Activated T-helper 17 cell treated with anti-CD3 and anti-CD28 coated beads, Interleukin-2, amount 50 U/mL, for 72 hours (primary cell): ENCODE results near the gene SH3TC1. TPM values are rescaled to one million over a fixed set of nuclear protein-coding genes. Genes with fewer than 3 reads are reported as not detected.

Source experiments
- ATAC-seq: fragments of 150-1000 bp; cut with Tn5 transposase; replicated peaks from 2 replicates; pipeline ENCODE4 v1.10.0; 2021; ENCODE audit warnings: mild to moderate bottlenecking, moderate library complexity
- H3K27ac Mint-ChIP-seq: one replicate; pipeline ENCODE4 v1.8.0; 2022; ENCODE audit warnings: mixed read lengths
- H3K27me3 Mint-ChIP-seq: one replicate; pipeline ENCODE4 v1.8.0; 2022; ENCODE audit warnings: mixed read lengths
- H3K36me3 Mint-ChIP-seq: one replicate; pipeline ENCODE4 v1.8.0; 2022; ENCODE audit warnings: low read depth, mild to moderate bottlenecking, mixed read lengths
- H3K4me1 Mint-ChIP-seq: one replicate; pipeline ENCODE4 v1.8.0; 2022; ENCODE audit warnings: mixed read lengths
- H3K4me3 Mint-ChIP-seq: one replicate; pipeline ENCODE4 v1.8.0; 2022; ENCODE audit warnings: mild to moderate bottlenecking, mixed read lengths
- H3K9me3 Mint-ChIP-seq: one replicate; pipeline ENCODE4 v1.8.0; 2022; ENCODE audit warnings: mixed read lengths
- total RNA-seq, 2 donors: library from RNA; stranded (reverse); gene quantifications; one replicate each; pipeline ENCODE4 v1.2.3, GENCODE V29; 2022

SH3TC1 gene
- total RNA-seq, 2 donors from 2014 or later: 23.1 to 37.4 TPM

- no peaks in the 10 kb centered on the region for H3K36me3 Mint-ChIP-seq
- no peaks in the 10 kb centered on the region for H3K9me3 Mint-ChIP-seq
- peak within 1 kb of the TSS; percentile 93 for H3K4me3 Mint-ChIP-seq
- no peaks in the 10 kb centered on the region for H3K27me3 Mint-ChIP-seq
- ATAC-seq: peak; percentile 98
- H3K4me1 Mint-ChIP-seq: peaks cover 9% of the 10 kb centered on the region
- H3K27ac Mint-ChIP-seq: peak within 1 kb of the TSS; percentile 91
Measured at GRCh38 chr4:8158710-8159536, 40.2 kb upstream of the SH3TC1 start, which contains the start of gene ABLIM2. ABLIM2 (minus strand) TSS chr4:8158813; CDS start chr4:8158689, 124 bp downstream.

- Mint-ChIP-seq H3K4me3 (peak overlapping the region; percentile 93), H3K27me3 (no peaks in the 10 kb centered on the region), H3K4me1 (peaks cover 9% of the 10 kb centered on the region), H3K9me3 (no peaks in the 10 kb centered on the region), H3K27ac (no peak overlapping the region), H3K36me3 (no peaks in the 10 kb centered on the region)
- no peak for ATAC-seq
Measured at GRCh38 chr4:8159537-8160232, 39.4 kb upstream of the SH3TC1 start.

GRCh38 chr4:8160233-8160560, 38.9 kb upstream of the SH3TC1 start:
- Mint-ChIP-seq H3K27ac (no peak overlapping the region), H3K27me3 (no peaks in the 10 kb centered on the region), H3K9me3 (no peaks in the 10 kb centered on the region), H3K4me3 (peak overlapping the region; percentile 93), H3K36me3 (no peaks in the 10 kb centered on the region), H3K4me1 (peaks cover 9% of the 10 kb centered on the region)
- no peak for ATAC-seq

- Mint-ChIP-seq H3K9me3 (no peaks in the 10 kb centered on the region), H3K4me1 (peaks cover 9% of the 10 kb centered on the region), H3K36me3 (no peaks in the 10 kb centered on the region), H3K4me3 (peak overlapping the region; percentile 93), H3K27me3 (no peaks in the 10 kb centered on the region), H3K27ac (no peak overlapping the region)
- ATAC-seq: no peak
Measured at GRCh38 chr4:8160572-8160971, 38.5 kb upstream of the SH3TC1 start.

- H3K36me3 Mint-ChIP-seq: no peaks in the 10 kb centered on the region
- peaks cover 13% of the 10 kb centered on the region for H3K4me1 Mint-ChIP-seq
- H3K4me3 Mint-ChIP-seq: no peak overlapping the region
- H3K9me3 Mint-ChIP-seq: no peaks in the 10 kb centered on the region
- H3K27ac Mint-ChIP-seq: no peak overlapping the region
- ATAC-seq: no peak
- no peaks in the 10 kb centered on the region for H3K27me3 Mint-ChIP-seq
Measured at GRCh38 chr4:8162625-8163024, 36.5 kb upstream of the SH3TC1 start.

- H3K36me3 Mint-ChIP-seq: no peaks in the 10 kb centered on the region
- H3K4me3 Mint-ChIP-seq: no peak overlapping the region
- peaks cover 13% of the 10 kb centered on the region for H3K4me1 Mint-ChIP-seq
- H3K27me3 Mint-ChIP-seq: no peaks in the 10 kb centered on the region
- H3K27ac Mint-ChIP-seq: no peak overlapping the region
- H3K9me3 Mint-ChIP-seq: no peaks in the 10 kb centered on the region
- no peak for ATAC-seq
Measured at GRCh38 chr4:8163026-8163425, 36.1 kb upstream of the SH3TC1 start.

GRCh38 chr4:8163436-8164193, 35.5 kb upstream of the SH3TC1 start:
- no peak overlapping the region for H3K27ac Mint-ChIP-seq
- no peak for ATAC-seq
- peaks cover 13% of the 10 kb centered on the region for H3K4me1 Mint-ChIP-seq

GRCh38 chr4:8164194-8164565, 34.9 kb upstream of the SH3TC1 start:
- Mint-ChIP-seq H3K27me3 (no peaks in the 10 kb centered on the region), H3K4me3 (no peak overlapping the region), H3K27ac (no peak overlapping the region), H3K4me1 (peaks cover 8% of the 10 kb centered on the region), H3K36me3 (no peaks in the 10 kb centered on the region), H3K9me3 (peaks cover 5% of the 10 kb centered on the region)
- ATAC-seq: no peak

More at GRCh38 chr4:8163436-8164193, 35.5 kb upstream of the SH3TC1 start:
- H3K4me3 Mint-ChIP-seq: no peak overlapping the region
- peaks cover 5% of the 10 kb centered on the region for H3K9me3 Mint-ChIP-seq
- no peaks in the 10 kb centered on the region for H3K36me3 Mint-ChIP-seq
- no peaks in the 10 kb centered on the region for H3K27me3 Mint-ChIP-seq

- Mint-ChIP-seq H3K9me3 (peaks cover 5% of the 10 kb centered on the region), H3K36me3 (no peaks in the 10 kb centered on the region)
- no peak for ATAC-seq
Measured at GRCh38 chr4:8164687-8165086, 34.4 kb upstream of the SH3TC1 start.

GRCh38 chr4:8165374-8165896, 33.7 kb upstream of the SH3TC1 start:
- H3K36me3 Mint-ChIP-seq: no peaks in the 10 kb centered on the region
- H3K27ac Mint-ChIP-seq: no peak overlapping the region
- H3K27me3 Mint-ChIP-seq: no peaks in the 10 kb centered on the region
- no peak for ATAC-seq
- no peak overlapping the region for H3K4me3 Mint-ChIP-seq
- peaks cover 5% of the 10 kb centered on the region for H3K9me3 Mint-ChIP-seq
- H3K4me1 Mint-ChIP-seq: peaks cover 4% of the 10 kb centered on the region

More at GRCh38 chr4:8164687-8165086, 34.4 kb upstream of the SH3TC1 start:
- H3K4me3 Mint-ChIP-seq: no peak overlapping the region
- peaks cover 5% of the 10 kb centered on the region for H3K4me1 Mint-ChIP-seq
- H3K27me3 Mint-ChIP-seq: no peaks in the 10 kb centered on the region
- H3K27ac Mint-ChIP-seq: no peak overlapping the region

- Mint-ChIP-seq H3K27me3 (peaks cover 9% of the 10 kb centered on the region), H3K4me3 (no peak overlapping the region), H3K27ac (no peak overlapping the region), H3K36me3 (no peaks in the 10 kb centered on the region), H3K9me3 (peaks cover 5% of the 10 kb centered on the region), H3K4me1 (peaks cover 12% of the 10 kb centered on the region)
- ATAC-seq: no peak
Measured at GRCh38 chr4:8167291-8167690, 31.8 kb upstream of the SH3TC1 start.

GRCh38 chr4:8167815-8168214, 31.3 kb upstream of the SH3TC1 start:
- Mint-ChIP-seq H3K4me3 (no peak overlapping the region), H3K4me1 (peaks cover 14% of the 10 kb centered on the region), H3K27ac (no peak overlapping the region), H3K36me3 (no peaks in the 10 kb centered on the region), H3K9me3 (peaks cover 5% of the 10 kb centered on the region), H3K27me3 (peaks cover 10% of the 10 kb centered on the region)
- ATAC-seq: no peak

GRCh38 chr4:8168232-8168631, 30.9 kb upstream of the SH3TC1 start:
- H3K27ac Mint-ChIP-seq: no peak overlapping the region
- no peak overlapping the region for H3K4me3 Mint-ChIP-seq
- peaks cover 14% of the 10 kb centered on the region for H3K4me1 Mint-ChIP-seq
- ATAC-seq: no peak
- H3K27me3 Mint-ChIP-seq: peaks cover 10% of the 10 kb centered on the region
- H3K9me3 Mint-ChIP-seq: peaks cover 5% of the 10 kb centered on the region
- no peaks in the 10 kb centered on the region for H3K36me3 Mint-ChIP-seq

- Mint-ChIP-seq H3K36me3 (no peaks in the 10 kb centered on the region), H3K27ac (no peak overlapping the region), H3K4me3 (no peak overlapping the region), H3K9me3 (peaks cover 5% of the 10 kb centered on the region), H3K27me3 (peaks cover 10% of the 10 kb centered on the region), H3K4me1 (peaks cover 14% of the 10 kb centered on the region)
- ATAC-seq: no peak
Measured at GRCh38 chr4:8168832-8169598, 30.1 kb upstream of the SH3TC1 start.
